ENCODE results near the gene SAP25. TPM values are rescaled to one million over a fixed set of nuclear protein-coding genes. Genes with fewer than 3 reads are reported as not detected.

SAP25 gene
- 1 to 10 TPM; 4.4 to 9.6 (median 7.0) TPM for polyA plus RNA-seq (ENCODE audit: insufficient read length in 3 of 3)
- long read RNA-seq, donor 1, result 0 reads
- long read RNA-seq, donor 2, result 0 reads
- long read RNA-seq, donor 3, partial matches to known transcripts, result 0 of 1 reads
- long read RNA-seq, donor 3, other reads (novel, unspliced or antisense), result 0 of 1 reads
- long read RNA-seq, donor 4, result 0 reads
- long read RNA-seq, donor 5, result 0 reads
- long read RNA-seq, donor 6, result 0 reads
- long read RNA-seq, donor 7, partial matches to known transcripts, result 0 of 2 reads
- long read RNA-seq, donor 7, other reads (novel, unspliced or antisense), result 0 of 2 reads
- long read RNA-seq, donor 8, result 0 reads
- long read RNA-seq, donor 9, result 0 reads
- long read RNA-seq, donor 10, partial matches to known transcripts, result 0 of 4 reads
- long read RNA-seq, donor 10, other reads (novel, unspliced or antisense), result 0 of 4 reads
- long read RNA-seq, donor 11, partial matches to known transcripts, result 0 of 3 reads
- long read RNA-seq, donor 11, other reads (novel, unspliced or antisense), result 0 of 3 reads
- long read RNA-seq, donor 12, result 0 reads
- long read RNA-seq, donor 13, partial matches to known transcripts, result 0 of 1 reads
- long read RNA-seq, donor 13, other reads (novel, unspliced or antisense), result 0 of 1 reads
- long read RNA-seq, donor 14, partial matches to known transcripts, result 0 of 3 reads
- long read RNA-seq, donor 14, other reads (novel, unspliced or antisense), result 0 of 3 reads
- long read RNA-seq, donor 15, partial matches to known transcripts, result 0 of 4 reads
- long read RNA-seq, donor 15, other reads (novel, unspliced or antisense), result 0 of 4 reads
- long read RNA-seq, donor 16, partial matches to known transcripts, result 0 of 2 reads
- long read RNA-seq, donor 16, other reads (novel, unspliced or antisense), result 0 of 2 reads

DNA sequence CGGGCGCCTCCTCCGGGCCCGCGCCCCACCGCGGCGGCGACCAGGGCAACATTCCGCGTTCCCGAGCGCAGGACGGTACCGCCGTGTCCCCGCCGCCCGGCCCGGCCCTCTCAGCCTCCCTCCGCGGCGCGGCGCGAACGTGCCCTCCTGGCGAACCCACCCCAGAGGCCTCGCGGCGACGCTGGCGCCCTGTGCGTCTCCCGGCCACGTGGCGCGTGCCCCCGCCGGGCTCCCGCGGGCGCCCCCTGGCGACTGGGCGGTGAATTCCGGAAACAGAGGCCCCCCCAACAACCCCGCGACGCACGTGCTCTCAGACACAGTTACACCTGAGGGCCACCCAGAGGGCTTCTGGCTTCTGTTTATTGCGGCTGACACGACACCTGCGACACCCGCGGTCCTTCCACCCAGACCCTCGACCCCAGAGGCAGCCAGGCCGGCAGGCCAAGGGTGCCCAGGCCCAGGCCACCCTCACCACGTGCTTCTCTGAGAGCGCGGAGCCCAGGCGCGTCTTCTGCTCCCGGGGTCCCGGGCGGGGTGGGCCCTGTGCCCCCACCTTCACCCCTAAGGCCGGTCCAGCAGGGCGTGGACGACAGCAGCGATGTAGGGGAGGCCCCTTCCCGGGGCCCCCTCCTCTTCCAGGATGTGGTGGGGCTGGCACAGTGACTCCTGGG lies at the start of gene SAP25:
TSS of gene SAP25 (minus strand) at position 210 of the 671 bp plus-strand sequence. CDS start at position 52, 158 bp downstream.
- DNase-seq, result no peak

GRCh38 chr7:100621554-100621953 lies 47.9 kb upstream of the SAP25 start:
- no peak for DNase-seq

DNA sequence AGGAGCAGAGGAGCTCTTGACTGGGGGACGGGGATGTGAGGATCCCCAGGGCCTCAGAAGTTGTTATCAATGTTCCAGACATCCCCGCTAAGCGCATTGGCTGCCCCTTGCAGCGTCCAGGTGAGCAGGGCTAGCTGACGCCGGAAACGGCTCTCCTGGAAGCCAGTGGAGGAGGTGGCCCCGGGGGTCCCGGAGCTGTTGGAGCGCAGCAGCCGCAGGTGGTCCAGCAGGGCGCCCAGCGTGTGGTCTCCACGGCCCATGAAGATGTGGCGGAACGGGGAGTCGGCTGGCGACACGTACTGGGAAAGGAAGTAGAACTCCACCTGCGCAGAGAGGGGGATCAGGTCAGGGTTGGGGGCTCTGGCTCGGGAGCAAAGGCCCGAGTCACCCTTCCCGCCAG lies 47.1 kb upstream of the SAP25 start:
- no peak for DNase-seq

DNA sequence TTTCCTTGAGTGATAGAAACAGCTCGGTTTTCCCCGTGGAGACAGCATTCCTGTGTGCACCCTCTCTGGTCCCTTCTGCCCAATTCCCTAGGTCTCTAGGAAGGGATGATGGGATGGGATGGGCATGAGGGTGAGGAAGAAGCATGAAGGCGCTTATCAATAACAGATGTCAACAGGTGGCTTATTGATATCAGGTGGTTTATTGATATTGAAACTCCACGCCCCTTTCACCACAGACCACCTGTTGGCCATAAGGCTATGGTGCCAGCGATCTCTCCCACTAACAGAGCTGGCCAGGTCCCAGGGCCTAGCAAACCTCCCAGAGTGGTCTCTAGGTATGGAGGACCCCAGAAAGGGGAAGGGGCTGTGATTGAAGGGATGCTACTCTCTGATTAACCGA lies 46.5 kb upstream of the SAP25 start:
- DNase-seq, result no peak

GRCh38 chr7:100614308-100614861 lies 40.7 kb upstream of the SAP25 start:
- no peak for DNase-seq

- no peak for DNase-seq
These were observed 39.9 kb upstream of the SAP25 start for GRCh38 chr7:100613412-100614175.

DNA sequence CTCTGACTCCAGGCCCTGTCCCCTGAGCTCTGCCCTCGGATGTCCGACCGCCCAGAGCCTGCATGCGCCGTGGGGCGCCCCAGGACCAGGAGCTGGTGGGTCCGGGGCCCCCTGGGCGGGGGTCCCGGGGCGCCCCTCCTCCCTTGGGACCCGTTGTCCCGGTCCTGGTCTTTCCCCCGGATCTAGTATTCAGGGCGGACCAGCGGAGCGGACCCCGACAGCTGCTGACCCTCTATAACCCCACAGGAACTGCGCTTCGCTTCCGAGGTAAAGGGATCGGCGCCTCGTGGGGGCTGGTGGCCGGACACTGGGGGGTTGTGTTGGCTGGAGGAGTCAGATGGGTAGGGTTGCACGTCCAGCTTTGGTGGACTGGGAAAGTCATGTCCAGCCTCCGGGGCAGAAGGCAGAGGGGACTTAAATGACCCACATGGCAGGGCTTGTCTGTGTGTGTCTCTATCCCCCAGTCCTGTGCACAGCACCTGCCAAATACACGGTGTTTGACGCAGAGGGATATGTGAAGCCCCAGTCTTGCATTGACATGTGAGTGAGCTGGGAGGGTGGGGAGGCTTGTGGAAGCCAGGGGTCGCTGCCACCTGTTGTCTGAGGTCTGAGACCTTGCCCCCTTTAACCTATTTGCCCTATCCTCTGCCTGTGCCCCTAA lies 39.2 kb upstream of the SAP25 start:
- DNase-seq, result no peak

DNA sequence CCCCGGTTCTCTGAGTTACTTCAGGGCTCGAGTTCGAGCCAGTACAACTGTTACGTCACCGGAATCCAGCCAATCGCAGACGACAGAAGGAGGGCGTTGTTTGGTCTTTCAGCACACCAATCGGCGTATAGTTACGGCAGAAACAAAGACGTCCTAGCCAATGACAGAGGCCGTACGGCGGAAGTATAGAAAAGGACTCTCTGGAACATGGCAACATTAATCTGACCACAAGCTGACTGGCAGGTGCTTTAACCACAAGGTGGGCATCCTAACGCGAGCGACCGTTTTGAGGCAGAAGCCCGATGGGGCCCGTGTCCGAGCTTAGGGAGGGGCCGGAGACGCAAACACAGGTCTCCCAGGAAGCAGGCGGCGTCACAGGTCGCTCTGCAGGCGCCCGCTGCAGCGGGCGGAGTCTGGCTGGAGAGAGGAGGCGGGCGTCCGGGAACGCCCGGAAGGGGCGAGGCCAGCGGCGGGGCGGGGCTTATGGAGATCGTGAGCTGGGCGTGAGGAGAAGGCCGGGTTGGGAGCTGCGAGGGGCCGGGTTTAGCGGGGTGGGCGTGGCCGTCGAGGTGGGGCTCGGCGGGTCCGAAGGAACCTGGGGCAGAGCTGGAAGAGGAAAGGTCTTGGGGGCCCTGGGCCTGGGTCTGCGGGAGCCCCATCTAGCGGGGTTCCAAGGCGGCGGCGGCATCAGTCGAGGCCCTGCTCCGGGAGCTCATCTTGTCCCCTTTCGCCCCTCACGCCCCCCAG lies 38.5 kb upstream of the SAP25 start, which contains the start of gene MOSPD3:
TSS of gene MOSPD3 (plus strand) at position 558 of the 747 bp plus-strand sequence. CDS start 252 bp downstream, outside the sequence.
- peak; percentile 100 for DNase-seq

DNA sequence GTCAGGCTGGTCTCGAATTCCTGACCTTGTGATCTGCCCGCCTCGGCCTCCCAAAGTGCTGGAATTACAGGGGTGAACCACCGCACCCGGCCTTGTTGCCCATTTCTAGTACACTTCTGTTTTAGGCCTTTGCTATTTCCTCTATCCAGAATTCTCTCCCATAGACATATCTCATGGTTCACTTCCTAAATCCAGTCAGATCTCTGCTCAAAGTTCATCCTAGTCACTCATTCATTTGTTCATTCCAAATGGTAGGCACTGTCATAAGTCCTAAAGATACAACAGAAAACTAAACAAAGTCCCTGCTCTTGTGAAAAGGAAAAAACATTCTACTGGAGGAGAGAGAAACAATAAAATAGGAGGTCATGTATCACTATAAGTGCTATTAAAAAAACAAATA lies 36.3 kb upstream of the SAP25 start:
- DNase-seq, result no peak

- DNase-seq, result no peak
These were observed 33.4 kb upstream of the SAP25 start for GRCh38 chr7:100607111-100607510.

DNA sequence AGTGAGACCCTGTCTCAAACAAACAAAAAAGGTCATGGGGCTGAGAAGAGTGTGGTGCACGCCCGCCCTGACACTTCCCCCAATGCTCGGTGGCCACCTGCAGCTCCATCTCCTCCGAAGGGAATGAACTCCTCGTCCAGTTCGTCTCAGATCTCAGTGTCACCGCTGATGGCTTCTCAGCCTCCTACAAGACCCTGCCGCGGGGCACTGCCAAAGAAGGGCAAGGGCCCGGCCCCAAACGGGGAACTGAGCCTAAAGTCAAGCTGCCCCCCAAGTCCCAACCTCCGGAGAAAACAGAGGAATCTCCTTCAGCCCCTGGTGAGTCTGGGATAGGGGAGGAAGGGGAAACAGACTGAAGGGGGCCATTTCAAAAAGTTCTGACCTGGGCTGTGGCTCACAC lies 32.6 kb upstream of the SAP25 start:
- DNase-seq, result no peak

- DNase-seq, result no peak
These were observed 31.5 kb upstream of the SAP25 start for GRCh38 chr7:100604976-100605911.

- no peak for DNase-seq
These were observed 30.6 kb upstream of the SAP25 start for GRCh38 chr7:100604028-100604975.

DNA sequence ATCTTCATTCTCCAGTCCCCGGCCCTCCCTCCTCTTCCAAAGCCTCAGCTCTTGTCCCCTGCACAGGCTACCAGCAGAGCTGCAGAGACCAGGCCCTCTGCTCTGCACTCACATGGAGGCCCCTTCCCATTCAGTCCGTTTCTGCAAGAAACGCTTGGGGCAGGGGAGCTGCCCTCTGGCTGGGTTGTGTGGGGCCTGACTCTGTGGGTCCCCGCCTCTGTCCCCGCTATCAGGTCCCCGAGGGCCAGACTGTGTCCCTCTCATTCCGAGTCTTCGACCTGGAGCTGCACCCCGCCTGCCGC lies 30.0 kb upstream of the SAP25 start:
- DNase-seq, result no peak

DNA sequence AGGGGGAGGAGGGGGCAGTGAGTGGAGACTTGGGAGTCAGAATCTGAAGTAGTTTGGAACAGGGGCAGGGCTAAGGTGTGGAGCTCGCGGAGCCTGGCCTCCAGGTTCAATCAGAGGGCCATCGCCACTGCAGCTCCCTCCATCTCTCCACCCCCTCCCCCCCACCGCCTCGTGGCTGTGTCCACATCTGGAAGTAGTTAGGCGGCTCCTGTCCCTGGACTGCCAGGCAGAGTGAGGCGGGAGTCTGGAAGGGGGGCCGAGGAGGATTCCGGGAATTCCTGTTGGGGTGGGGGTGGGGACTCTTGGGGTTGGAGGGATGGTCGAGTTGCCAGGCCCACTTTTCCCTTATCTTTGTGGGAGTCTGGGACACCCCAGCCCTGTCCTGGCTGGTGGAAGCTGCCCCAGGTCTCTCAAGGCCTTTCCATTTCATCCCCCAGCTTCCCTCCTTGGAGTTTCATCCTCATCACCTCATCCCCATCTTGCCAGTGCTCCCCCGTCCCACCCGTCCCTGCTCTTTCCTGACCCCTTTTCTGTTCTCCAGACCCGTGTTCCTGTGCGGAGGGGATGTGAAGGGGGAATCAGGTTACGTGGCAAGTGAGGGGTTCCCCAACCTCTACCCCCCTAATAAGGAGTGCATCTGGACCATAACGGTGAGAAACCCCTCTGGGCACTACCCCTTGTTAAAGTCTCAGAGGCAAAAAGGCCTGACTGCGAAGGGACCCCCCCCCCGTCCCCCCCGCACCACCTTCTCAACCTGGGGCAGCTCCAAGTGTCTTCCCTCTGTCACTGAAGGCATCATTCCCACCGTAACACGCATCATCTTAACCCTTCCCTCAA lies 29.4 kb upstream of the SAP25 start:
- no peak for DNase-seq

DNA sequence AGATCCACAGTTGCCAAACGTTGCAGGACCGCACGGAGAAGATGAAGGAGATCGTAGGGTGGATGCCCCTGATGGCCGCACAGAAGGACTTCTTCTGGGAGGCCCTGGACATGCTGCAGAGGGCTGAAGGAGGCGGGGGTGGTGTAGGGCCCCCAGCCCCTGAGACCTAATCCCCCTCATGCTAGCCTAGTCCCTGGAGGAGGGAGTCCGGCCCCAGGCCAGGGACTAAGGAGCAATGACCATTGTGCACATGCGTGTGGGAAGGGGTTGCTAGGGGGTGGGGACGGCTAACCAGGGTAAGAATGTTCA lies 27.0 kb upstream of the SAP25 start:
- DNase-seq, result no peak
